Ishikawa (cell line): ENCODE data around the gene GOLGB1.
A peak's percentile ranks its signal among the peaks of the same experiment; 100 is the strongest.

Source experiments
- CEBPB ChIP-seq: IDR thresholded peaks from 2 replicates; pipeline ENCODE4 v1.6.1; 2012
- CREB1 ChIP-seq: IDR thresholded peaks from 2 replicates; pipeline ENCODE4 v1.6.1; 2012; ENCODE audit warnings: low read depth
- EGR1 ChIP-seq: IDR thresholded peaks from 2 replicates; pipeline ENCODE4 v1.6.1; 2012
- EP300 ChIP-seq: IDR thresholded peaks from 2 replicates; pipeline ENCODE4 v1.6.1; 2012; ENCODE audit warnings: borderline replicate concordance
- FOXM1 ChIP-seq: IDR thresholded peaks from 2 replicates; pipeline ENCODE4 v1.6.1; 2012; ENCODE audit warnings: low read depth, borderline replicate concordance
- NFIC ChIP-seq: IDR thresholded peaks from 2 replicates; pipeline ENCODE4 v1.6.1; 2012
- RAD21 ChIP-seq: IDR thresholded peaks from 2 replicates; pipeline ENCODE4 v1.6.1; 2012; ENCODE audit warnings: low read depth
- TAF1 ChIP-seq: IDR thresholded peaks from 2 replicates; pipeline ENCODE4 v1.6.1; 2012; ENCODE audit warnings: low read depth, mild to moderate bottlenecking
- TCF12 ChIP-seq: IDR thresholded peaks from 2 replicates; pipeline ENCODE4 v1.6.1; 2012; ENCODE audit warnings: low read depth
- TEAD4 ChIP-seq: IDR thresholded peaks from 2 replicates; pipeline ENCODE4 v1.6.1; 2012
- YY1 ChIP-seq: IDR thresholded peaks from 2 replicates; pipeline ENCODE4 v1.6.1; 2012; ENCODE audit warnings: low read depth
- ZBTB7A ChIP-seq: IDR thresholded peaks from 2 replicates; pipeline ENCODE4 v1.6.1; 2012; ENCODE audit warnings: low read depth
- TF ChIP-seq, protein P1 (sequence below): IDR thresholded peaks from 2 replicates; pipeline ENCODE4 v1.6.1; 2012; ENCODE audit warnings: low read depth, mild to moderate bottlenecking
- TF ChIP-seq, protein P2 (sequence below): IDR thresholded peaks from 2 replicates; pipeline ENCODE4 v1.6.1; 2012
- TF ChIP-seq, protein P3 (sequence below): IDR thresholded peaks from 2 replicates; pipeline ENCODE4 v1.6.1; 2012

GOLGB1 gene

DNA sequence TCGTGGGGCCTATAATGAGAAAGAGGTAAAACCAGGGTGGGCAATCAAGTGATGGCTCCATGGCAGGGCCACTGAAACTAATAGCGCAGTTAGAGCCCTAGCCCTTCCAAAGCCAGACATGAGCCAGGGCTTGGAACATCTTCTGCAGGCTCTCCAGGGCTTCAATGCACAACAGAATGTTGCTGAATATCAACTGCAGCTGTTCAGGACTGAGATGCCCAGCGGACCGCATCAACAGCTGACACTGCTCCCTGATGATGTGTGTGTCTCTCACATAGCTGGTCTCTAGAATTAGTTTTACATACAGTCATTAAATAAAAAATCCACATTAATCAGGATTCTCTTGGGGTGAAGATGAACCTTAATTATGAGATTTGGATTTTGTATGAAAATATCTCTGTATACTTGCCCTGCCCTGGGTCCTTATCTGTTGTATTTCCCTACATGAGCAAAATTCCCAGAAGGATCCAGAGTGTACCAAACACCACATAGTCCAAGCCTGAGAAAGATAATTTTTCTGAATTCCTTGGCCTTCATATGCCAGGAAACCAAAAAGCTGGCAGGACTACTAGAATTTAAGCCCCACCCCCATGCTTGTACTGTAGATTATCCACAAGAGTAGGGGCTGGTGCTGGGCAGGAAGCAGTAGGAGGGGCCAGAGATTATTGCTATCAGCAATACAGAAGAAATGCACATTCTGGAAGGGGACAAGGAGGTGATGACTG lies 7.7 kb upstream of the GOLGB1 start:
- TF ChIP-seq FOXM1 (no peak), TEAD4 (no peak), ZBTB7A (no peak), EP300 (no peak), TCF12 (no peak), CREB1 (no peak), EGR1 (no peak)
- TF ChIP-seq, protein P1, sequence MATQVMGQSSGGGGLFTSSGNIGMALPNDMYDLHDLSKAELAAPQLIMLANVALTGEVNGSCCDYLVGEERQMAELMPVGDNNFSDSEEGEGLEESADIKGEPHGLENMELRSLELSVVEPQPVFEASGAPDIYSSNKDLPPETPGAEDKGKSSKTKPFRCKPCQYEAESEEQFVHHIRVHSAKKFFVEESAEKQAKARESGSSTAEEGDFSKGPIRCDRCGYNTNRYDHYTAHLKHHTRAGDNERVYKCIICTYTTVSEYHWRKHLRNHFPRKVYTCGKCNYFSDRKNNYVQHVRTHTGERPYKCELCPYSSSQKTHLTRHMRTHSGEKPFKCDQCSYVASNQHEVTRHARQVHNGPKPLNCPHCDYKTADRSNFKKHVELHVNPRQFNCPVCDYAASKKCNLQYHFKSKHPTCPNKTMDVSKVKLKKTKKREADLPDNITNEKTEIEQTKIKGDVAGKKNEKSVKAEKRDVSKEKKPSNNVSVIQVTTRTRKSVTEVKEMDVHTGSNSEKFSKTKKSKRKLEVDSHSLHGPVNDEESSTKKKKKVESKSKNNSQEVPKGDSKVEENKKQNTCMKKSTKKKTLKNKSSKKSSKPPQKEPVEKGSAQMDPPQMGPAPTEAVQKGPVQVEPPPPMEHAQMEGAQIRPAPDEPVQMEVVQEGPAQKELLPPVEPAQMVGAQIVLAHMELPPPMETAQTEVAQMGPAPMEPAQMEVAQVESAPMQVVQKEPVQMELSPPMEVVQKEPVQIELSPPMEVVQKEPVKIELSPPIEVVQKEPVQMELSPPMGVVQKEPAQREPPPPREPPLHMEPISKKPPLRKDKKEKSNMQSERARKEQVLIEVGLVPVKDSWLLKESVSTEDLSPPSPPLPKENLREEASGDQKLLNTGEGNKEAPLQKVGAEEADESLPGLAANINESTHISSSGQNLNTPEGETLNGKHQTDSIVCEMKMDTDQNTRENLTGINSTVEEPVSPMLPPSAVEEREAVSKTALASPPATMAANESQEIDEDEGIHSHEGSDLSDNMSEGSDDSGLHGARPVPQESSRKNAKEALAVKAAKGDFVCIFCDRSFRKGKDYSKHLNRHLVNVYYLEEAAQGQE = peak; percentile 69

DNA sequence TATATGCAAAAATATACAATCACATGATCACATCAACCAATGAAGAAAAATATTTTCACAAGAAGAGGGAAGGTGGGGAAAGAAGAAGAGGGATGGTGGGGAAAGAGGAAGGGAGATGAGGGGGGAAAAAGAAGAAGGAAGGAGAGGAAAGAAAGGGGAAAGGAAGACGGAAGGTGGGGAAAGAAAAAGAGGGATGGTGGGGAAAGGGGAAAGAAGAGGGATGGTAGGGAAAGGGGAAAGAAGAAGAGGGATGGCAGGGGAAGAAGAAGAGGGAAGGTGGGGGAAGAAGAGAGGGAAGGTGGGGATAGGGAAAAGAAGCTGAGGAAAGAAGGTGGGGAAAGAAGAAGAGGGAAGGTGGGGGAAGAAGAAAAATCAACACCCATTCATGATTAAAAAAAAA lies 3.2 kb upstream of the GOLGB1 start:
- no peak for TF ChIP-seq YY1
- no peak for TF ChIP-seq CEBPB
- TF ChIP-seq ZBTB7A = no peak

DNA sequence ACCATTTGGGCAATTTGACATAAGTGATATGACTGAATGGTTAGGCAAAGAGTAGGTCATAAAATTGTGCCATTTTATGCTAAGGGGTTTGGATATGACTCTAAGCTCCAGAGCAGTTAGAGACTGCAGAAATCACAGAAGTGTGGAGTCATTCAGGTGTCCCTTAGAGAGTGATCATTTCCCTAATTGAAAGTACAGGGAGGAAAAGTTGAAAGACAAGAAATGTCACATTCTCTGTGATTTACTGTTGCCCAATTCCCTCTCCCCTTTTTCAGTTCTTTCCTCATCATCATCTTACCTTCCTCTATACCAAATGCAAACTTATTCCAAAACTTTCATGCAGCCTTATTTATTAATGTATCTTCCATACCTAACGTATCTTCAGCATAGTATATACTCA lies 2.7 kb upstream of the GOLGB1 start:
- TF ChIP-seq TAF1 (no peak), YY1 (no peak), TCF12 (no peak), EGR1 (no peak), TEAD4 (no peak), NFIC (no peak), CEBPB (no peak), EP300 (no peak), ZBTB7A (no peak)
- TF ChIP-seq, protein P2, sequence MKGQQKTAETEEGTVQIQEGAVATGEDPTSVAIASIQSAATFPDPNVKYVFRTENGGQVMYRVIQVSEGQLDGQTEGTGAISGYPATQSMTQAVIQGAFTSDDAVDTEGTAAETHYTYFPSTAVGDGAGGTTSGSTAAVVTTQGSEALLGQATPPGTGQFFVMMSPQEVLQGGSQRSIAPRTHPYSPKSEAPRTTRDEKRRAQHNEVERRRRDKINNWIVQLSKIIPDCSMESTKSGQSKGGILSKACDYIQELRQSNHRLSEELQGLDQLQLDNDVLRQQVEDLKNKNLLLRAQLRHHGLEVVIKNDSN = no peak

DNA sequence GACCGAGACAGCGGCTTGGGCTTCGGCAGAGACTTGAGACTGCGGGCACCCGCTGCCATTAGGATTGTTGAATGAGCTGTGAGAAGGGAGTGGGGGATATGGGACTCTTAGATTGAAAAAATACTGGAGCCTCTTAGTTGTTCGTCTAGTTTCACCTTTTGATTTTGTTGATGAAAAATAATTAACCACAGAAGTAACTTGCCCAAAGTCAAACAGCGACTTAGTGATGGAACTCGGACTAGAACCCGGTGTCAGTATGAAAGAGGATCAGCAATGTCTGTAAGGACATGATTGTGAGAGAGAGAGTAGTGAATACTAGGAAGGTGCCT lies 510 bp upstream of the GOLGB1 start:
- TF ChIP-seq EP300 = no peak
- TF ChIP-seq TCF12 = no peak
- no peak for TF ChIP-seq ZBTB7A
- TF ChIP-seq RAD21 = no peak
- TF ChIP-seq CEBPB = no peak
- TF ChIP-seq, protein P2 = no peak
- no peak for TF ChIP-seq YY1
- TF ChIP-seq CREB1 = no peak
- no peak for TF ChIP-seq EGR1
- TF ChIP-seq, protein P1 = no peak
- TF ChIP-seq FOXM1 = no peak
- no peak for TF ChIP-seq TEAD4
- no peak for TF ChIP-seq NFIC
- no peak; the same call in 1 of the 2 replicates for TF ChIP-seq TAF1

DNA sequence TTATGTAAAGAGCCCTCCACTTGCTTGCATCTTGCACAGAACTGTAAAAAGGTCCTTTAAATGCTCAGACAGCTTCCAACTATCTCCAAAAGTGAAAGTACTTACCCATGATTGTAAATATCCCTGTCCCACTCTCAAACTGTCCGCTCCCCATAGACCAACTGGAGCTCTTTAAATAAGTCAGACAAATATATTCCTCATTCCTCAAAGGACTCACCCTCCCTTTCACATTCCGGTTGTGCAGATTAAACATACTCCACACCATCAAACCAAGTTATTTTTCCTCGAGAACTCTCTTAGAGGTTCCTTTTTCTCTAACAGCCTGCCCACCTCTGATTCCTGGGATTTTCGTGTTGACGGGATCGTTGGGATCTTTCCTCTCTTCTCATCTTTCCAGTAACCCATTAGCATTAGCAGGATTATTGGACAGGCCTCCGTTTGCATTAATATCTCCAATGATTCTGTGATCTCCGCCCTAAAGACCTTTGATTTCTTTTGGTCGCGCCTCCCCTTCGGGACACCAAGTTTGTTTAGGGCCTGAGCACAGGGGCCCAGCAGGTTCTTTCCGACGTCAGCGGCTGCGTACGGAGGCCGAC lies 763 bp downstream of the GOLGB1 start:
- TF ChIP-seq TAF1 (no peak), CREB1 (peak; percentile 43; the same call in 1 of the 2 replicates)

DNA sequence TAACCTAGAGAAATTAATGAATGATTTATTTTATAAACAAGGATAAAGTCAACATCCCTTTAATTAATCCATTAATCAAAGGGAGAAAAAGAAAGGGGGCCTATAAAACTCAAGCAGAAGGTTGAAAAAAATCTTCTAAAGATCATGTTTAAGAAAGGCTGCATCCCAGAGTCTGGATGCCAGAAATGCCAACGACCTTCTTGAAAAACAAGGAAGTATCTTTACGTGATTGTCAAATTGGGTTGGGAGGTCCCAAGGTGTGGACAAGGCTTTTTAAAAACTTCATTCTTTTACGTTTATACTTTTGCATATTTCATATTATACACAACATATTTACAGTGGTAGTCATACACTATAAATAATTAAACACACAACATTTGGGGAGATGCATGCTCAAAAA lies 1.6 kb downstream of the GOLGB1 start:
- TF ChIP-seq CREB1 (no peak), NFIC (no peak), ZBTB7A (no peak), EP300 (no peak)

DNA sequence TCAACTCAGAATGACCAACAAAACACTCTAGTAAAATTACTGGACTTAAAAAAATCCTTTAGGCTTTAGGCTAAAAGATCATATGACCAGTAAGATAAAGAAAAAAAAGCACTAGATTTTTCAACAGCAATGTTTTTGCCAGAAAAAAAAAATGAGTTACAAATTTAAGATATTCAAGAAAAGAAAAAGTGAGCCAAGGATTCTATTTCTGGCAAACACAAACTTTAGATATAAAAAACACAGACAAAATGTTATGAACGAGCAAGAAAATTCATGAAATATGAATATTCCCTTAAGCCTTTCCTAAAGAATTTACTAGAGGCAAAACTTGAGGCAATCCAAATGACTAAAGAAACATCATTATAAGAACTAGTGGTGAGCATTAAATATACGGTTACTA lies 8.6 kb downstream of the GOLGB1 start:
- TF ChIP-seq YY1 = no peak
- TF ChIP-seq RAD21 = no peak
- TF ChIP-seq, protein P2 = no peak
- TF ChIP-seq CEBPB = no peak
- TF ChIP-seq, protein P3, sequence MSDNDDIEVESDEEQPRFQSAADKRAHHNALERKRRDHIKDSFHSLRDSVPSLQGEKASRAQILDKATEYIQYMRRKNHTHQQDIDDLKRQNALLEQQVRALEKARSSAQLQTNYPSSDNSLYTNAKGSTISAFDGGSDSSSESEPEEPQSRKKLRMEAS = no peak
- TF ChIP-seq, protein P1 = no peak
- no peak for TF ChIP-seq TEAD4
- TF ChIP-seq EGR1 = no peak
- TF ChIP-seq EP300 = no peak
- no peak for TF ChIP-seq TAF1
- no peak for TF ChIP-seq ZBTB7A
- TF ChIP-seq NFIC = no peak
- TF ChIP-seq FOXM1 = no peak
- no peak for TF ChIP-seq TCF12
- no peak for TF ChIP-seq CREB1
